IPS-18c (cell line): ENCODE data around the gene ZNG1B.
"Not testable (repeated sequence)": the region's sequence is repeated elsewhere in the genome, so short reads cannot be mapped to it uniquely, and the experiment has no call there.

Source experiments
- H3K4me3 ChIP-seq: 2 replicates; pipeline ENCODE4 v1.7.0; 2013; ENCODE audit warnings: low read depth, mild to moderate bottlenecking, low read length, moderate library complexity; ENCODE audit not compliant: insufficient read depth
- H3K9me3 ChIP-seq: one replicate; pipeline ENCODE4 v1.6.1; 2013; ENCODE audit warnings: mild to moderate bottlenecking, low read length, moderate library complexity; ENCODE audit not compliant: control insufficient read depth, insufficient read depth

ZNG1B gene

DNA sequence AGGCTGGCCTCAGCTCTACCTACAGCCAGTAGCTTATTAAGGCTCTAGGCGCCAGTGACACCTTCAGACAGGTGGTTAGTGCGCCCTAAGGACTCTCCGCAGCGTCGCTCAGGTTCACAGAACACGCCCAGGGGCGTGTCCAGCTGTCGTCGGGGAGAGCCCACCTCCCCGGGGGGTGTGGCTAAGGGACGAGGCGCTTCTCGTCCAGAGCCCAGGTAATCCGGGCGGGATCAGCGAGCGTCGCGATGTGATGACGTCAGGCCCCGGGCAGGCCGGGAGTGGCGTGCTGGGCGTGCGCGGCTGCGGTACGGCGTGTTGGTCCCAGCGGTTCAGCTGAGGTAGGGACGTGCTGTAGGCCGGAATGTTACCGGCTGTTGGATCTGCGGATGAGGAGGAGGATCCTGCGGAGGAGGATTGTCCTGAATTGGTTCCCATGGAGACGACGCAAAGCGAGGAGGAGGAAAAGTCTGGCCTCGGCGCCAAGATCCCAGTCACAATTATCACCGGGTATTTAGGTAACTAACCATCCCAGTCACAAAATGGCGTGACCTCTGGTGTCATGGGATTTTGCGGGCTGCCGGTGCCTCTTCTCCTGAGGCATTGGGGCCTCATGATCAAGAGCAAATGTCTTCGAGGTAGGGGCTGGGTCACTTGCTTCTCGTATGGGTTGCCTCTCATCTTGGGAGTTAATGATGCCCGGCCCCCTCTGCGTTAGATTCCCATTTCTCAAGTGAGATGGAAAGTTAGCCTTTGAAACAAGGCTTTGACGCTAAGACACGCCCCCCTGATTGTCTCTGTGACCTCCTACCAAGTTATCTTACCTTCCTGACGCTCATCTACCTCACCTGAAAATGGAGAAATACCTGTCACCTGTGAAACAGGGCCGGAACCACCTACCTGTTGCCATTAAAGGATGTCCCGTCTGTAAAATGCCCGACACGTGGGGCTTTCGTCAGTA, at the start of gene ZNG1B:
TSS of gene ZNG1B (plus strand) at position 184 of the 958 bp plus-strand sequence. CDS start at position 362, 178 bp downstream.
- peak within 1 kb of the TSS; percentile 65 for H3K4me3 ChIP-seq
- H3K9me3 ChIP-seq = not testable (repeated sequence)

DNA sequence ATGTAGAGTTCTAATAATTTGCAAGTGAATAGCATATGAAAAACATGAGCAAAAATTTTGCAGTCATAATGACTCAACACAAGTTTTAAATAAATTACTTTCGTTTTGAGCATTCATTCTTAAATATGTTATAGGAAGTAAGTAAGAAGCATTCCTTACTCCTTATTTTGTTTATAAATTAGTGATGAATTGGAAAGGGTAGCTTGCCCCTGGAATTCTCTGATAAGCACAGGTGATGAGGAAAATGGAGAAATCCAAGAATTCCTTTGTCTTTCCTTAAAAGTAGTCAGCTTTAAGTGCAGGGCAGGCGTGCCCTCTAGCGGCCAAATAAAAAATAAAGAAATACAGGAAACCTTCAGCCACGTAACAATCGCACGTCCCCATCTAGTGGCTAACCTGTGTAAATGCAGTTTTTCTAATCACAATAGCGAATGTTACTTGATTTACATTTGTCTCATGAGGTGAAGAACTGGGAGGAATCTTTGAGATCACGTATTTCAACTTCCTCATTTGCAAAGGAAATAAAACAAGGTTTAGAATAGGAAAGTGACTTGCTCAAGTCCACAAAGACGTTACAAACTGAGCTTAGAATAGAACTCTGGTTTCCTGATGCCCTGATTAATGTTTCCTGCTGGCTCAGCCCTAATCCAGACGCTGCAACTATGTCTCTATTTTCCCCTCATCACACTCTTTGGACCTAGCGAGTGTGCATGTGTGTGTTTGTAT, 47.2 kb upstream of the ZNG1B start:
- Histone ChIP-seq H3K9me3 (peaks cover 6% of the 10 kb centered on the region), H3K4me3 (no peak overlapping the region)

DNA sequence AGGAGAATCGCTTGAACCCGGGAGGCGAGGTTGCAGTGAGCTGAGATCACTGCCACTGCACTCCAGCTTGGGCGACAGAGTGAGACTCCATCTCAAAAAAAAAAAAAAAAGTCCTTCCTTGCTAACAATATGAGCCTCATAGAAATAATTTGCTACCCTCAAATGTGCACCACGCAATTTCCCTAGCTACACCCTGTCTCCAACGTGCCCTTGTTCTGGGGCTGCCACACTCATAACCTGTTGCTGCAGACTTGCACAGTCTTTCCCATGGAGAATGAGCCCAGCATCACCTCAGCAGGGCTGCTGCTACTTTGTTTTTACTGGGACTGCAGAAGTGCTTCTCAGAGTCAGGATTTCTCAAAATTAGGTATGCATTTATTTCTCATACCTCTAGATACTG, 46.4 kb upstream of the ZNG1B start:
- no peak overlapping the region for H3K4me3 ChIP-seq

DNA sequence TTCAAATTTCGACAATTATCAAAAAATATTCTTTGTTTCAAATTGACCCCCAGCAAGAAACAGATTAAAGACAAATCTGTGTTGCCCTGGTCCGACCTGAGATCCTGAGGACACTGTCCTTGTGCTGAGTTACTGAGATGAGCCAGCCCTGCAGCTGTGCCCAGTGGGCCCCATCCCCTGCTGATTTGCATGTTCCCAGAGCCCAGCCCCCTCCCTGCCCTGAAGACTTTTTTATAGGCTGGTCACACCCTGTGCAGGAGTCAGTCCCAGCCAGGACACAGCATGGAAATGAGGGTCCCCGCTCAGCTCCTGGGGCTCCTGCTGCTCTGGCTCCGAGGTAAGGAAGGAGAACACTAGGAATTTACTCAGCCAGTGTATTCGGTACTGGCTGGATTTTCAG, 31.4 kb upstream of the ZNG1B start:
- no peak overlapping the region for H3K4me3 ChIP-seq
- H3K9me3 ChIP-seq = no peaks in the 10 kb centered on the region

More for the DNA sequence above, 46.4 kb upstream of the ZNG1B start:
- H3K9me3 ChIP-seq = peaks cover 6% of the 10 kb centered on the region

DNA sequence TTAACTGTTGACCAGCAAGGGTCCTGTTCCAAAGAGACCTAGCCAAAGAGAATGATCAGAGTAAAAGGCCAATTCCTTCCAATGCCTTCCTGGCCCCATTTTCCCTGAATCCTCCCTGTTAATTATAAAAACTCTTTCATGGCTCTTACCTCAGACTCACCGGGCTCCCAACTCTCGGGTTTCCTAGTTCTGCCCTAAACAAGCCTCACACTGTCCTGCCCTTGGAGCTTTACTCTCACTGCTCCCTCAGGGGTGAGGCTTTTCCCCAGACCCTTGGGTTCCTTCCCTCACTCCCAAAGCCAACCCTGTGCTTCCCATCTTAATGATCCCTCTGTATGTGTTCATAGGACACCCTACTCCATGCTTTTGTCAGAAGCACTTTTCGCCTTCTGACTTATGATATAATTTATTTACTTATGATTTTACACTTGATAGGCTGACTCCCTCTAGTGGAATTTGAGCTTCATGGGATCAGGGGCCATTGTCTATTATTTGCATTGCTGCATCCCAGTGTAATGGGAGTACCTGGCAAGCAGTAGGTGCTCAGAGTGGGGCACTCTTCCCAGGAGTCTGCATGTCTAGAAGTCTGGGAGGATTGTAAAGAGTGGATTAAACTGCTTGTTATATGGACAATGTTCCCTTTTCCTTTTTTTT, 29.9 kb upstream of the ZNG1B start:
- H3K9me3 ChIP-seq = no peaks in the 10 kb centered on the region
- H3K4me3 ChIP-seq = no peak overlapping the region

DNA sequence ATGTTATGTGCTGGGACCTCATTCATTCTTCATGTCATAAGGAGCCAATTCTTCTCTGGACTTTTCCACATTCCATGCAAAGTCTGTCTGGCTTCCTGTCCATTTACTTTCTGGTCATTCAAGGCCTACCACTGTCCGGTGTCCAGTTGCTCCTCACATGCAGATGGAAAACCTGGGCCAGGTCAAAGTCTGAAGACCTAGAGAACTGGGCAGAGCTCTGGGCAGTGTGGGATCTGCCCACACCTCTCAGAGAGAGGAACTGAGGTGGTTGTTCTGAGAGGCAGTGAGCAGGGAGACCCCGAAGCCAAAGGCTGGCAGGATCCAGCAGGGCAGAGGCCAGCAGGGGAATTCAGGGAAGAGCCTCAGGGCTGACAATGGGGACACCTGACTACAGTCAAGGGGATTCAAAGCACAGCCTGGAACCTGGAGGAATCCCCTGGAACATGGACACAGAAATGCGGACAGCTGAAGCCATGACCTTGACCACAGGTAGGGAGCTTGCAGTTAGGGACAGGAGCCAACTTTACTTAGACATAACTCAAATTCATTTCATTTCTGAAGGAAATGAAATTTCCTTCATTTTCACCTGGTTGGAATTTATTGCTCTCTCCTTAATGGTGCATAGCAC, 25.7 kb upstream of the ZNG1B start:
- not testable (repeated sequence) for H3K4me3 ChIP-seq, H3K9me3 ChIP-seq

DNA sequence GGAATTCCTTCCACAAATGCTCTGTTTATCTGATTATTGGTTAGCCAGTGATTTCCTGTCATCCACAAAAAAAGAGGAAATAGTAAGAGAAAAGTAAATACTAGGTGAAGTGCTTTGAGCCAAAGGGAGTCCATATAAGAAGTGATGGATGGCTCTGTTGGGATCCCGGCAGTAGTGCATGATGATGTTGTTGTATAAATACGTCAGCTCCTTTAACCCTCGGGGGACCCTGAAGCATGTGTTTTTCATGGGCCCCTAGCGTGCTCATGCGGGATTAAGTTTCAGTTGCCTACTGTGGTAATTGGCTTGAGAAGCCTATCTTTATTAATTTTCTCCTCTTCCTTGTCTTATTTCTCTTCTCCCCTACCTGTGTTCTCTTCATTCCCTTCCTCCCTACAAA, 24.7 kb upstream of the ZNG1B start:
- H3K4me3 ChIP-seq, H3K9me3 ChIP-seq: not testable (repeated sequence)

DNA sequence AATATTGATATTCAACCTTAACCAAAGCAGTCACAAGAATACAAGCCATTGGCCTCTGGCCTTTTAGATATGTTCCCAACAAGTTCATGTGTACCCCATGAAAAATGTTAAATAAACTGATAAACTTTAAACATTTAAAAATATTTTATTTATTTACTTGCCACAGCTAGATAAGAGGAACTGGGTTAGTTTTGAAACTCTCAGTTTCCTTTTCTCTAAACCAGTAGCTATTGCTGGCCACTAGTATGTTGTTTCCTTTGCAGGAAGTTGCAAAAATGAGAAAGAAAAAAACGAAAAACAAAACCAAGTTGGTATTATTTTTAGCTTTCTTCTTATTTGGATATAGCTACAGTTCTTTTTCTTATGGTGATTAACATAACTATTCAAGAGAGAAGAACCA, 5.7 kb upstream of the ZNG1B start:
- not testable (repeated sequence) for H3K9me3 ChIP-seq

DNA sequence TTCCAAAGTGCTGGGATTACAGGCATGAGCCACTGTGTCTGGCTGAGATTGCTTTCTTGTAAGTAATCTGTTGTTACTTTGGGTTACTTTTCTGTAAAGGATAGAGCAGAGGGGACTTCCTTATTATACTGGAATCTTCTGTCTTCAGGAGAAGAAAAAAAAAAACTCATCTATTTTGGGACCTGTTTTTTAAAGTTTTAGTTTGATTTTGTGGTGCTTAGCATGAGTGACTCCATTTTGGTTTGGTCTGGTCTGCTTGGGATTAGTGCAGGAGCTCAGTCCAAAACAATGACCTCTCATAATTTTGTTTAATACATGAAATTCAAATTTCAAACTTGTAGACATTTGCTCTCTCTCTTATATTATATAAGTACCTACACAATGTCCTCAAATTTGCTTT, 4.0 kb upstream of the ZNG1B start:
- H3K4me3 ChIP-seq, H3K9me3 ChIP-seq: not testable (repeated sequence)

More for the DNA sequence above, 5.7 kb upstream of the ZNG1B start:
- not testable (repeated sequence) for H3K4me3 ChIP-seq

DNA sequence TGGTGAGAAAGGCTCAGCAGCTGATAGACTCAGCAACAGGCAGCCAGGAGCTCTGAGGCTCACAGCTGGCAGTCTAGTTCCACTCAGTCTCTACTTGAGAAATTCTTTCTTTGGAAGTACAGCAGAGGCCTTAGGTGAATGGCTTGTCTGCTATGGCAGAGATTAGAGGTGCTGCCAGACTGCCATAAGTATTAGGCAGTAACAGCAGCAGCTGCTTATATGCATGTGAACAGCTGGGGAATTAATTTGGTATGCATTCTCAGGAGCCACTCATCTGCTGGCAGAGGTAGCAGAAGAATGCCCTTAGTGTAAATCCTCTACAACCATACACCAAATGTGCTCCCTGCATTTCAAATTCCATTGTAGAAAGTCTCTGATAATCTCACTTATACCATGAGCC, 28.3 kb downstream of the ZNG1B start:
- H3K4me3 ChIP-seq, H3K9me3 ChIP-seq: not testable (repeated sequence)

DNA sequence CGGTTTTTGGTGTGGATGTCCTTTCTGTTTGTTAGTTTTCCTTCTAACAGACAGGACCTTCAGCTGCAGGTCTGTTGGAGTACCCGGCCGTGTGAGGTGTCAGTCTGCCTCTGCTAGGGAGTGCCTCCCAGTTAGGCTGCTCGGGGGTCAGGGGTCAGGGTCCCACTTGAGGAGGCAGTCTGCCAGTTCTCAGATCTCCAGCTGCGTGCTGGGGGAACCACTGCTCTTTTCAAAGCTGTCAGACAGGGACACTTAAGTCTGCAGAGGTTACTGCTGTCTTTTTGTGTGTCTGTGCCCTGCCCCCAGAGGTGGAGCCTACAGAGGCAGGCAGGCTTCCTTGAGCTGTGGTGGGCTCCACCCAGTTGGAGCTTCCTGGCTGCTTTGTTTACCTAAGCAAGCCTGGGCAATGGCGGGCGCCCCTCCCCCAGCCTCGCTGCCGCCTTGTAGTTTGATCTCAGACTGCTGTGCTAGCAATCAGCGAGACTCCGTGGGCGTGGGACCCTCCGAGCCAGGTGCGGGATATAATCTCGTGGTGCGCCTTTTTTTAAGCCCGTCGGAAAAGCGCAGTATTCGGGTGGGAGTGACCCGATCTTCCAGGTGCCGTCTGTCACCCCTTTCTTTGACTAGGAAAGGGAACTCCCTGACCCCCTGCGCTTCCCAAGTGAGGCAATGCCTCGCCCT, 39.3 kb downstream of the ZNG1B start:
- not testable (repeated sequence) for H3K9me3 ChIP-seq, H3K4me3 ChIP-seq

DNA sequence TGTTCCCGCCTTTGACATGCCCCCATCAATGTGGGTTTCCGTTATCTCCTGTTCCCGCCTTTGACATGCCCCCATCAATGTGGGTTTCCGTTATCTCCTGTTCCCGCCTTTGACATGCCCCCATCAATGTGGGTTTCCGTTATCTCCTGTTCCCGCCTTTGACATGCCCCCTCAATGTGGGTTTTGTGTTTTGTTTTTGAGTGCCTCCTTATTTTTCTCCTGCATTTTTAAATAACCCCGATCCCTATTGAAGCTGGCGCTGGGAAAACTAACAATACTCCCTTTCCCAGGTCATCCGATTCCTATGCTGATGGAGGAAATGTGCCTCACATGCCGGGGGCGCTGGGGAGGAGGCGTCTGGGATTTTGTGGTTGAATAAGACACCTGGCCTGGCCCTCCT, 59.0 kb downstream of the ZNG1B start:
- H3K4me3 ChIP-seq, H3K9me3 ChIP-seq: not testable (repeated sequence)

DNA sequence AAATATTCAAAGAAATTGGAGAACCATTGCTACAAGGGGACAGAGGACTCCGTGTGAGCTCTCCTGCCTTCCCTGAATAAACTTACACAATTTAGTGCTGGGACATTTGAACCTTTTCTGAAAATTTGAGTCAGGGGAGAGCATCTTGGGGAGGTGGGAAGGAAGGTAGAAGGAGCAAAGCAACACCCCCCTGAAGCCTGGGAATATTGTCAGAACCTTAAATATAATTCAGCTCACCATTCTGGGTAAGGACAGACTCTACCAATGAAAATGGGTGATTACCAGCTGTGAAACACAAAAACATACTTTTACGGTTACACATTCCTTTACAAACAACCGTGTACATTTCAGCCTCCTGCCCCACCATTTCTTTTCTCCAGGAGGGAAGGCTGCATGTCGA, 60.9 kb downstream of the ZNG1B start, which contains the start of gene FOXD4L1:
TSS of gene FOXD4L1 (plus strand) at position 301 of the 400 bp plus-strand sequence. CDS start 592 bp downstream, outside the sequence.
- H3K9me3 ChIP-seq, H3K4me3 ChIP-seq: not testable (repeated sequence)

DNA sequence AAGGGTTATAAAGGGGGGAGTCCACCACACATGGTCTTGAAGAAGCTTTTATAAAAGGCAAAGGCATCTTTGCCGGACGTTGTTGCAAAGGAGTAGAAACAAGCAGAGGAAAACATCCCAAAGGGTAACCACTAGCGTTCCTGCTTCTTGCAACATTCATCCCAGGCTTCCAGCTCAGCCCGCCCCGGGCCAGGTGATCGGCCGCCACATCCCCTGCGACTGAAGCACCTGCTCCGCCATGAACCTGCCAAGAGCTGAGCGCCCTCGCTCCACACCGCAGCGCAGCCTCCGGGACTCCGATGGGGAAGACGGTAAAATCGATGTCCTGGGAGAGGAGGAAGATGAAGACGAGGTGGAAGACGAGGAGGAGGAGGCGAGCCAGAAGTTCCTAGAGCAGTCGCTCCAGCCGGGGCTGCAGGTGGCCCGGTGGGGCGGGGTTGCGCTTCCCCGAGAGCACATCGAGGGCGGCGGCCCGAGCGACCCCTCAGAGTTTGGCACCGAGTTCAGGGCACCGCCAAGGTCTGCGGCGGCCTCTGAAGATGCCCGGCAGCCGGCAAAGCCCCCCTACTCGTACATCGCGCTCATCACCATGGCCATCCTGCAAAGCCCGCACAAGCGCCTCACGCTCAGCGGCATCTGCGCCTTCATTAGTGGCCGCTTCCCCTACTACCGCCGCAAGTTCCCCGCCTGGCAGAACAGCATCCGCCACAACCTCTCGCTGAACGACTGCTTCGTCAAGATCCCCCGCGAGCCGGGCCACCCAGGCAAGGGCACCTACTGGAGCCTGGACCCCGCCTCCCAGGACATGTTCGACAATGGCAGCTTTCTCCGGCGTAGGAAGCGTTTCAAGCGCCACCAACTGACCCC, 61.8 kb downstream of the ZNG1B start:
- H3K4me3 ChIP-seq, H3K9me3 ChIP-seq: not testable (repeated sequence)

DNA sequence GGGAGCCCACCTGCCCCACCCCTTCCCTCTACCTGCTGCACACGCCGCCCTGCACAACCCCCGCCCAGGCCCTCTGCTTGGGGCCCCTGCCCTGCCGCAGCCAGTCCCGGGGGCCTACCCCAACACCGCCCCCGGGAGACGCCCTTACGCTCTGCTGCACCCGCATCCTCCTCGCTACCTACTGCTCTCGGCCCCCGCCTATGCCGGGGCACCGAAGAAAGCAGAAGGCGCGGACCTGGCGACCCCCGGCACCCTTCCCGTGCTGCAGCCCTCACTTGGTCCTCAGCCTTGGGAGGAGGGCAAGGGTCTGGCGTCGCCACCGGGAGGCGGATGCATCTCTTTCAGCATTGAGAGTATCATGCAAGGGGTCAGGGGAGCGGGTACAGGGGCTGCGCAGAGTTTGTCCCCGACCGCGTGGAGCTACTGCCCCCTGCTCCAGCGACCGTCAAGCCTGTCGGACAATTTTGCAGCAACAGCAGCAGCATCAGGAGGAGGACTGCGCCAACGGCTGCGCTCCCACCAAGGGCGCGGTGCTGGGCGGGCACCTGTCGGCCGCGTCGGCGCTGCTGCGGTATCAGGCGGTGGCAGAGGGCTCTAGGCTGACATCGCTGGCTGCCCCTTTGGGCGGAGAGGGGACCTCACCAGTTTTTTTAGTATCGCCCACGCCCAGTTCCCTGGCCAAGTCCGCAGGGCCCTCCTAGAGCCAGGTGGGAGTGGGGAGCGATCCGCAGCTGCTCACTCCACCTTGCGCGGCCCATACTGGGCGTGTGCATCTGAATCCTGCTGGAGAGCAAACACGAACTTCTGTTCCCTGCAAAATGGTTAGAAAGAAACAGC, 62.6 kb downstream of the ZNG1B start:
- not testable (repeated sequence) for H3K4me3 ChIP-seq

More for the DNA sequence above, 62.6 kb downstream of the ZNG1B start:
- not testable (repeated sequence) for H3K9me3 ChIP-seq
